Measurements from ENCODE around the gene RPN2.

The RPN2 gene

GRCh38 chr20:37243937-37244571 is 64.9 kb downstream of the RPN2 start:
- H3K4me3 ChIP-seq (ENCODE audit: low read length) = no peak overlapping the region
- no peak for TF ChIP-seq CTCF (IDR thresholded peaks at IDR 0.05; ENCODE audit: insufficient read depth, low read depth, low read length, missing control alignments)
- DNase-seq (ENCODE audit: low read depth) = no peak

GRCh38 chr20:37244572-37244957 is 65.4 kb downstream of the RPN2 start:
- no peak for TF ChIP-seq CTCF (IDR thresholded peaks at IDR 0.05; ENCODE audit: insufficient read depth, low read depth, low read length, missing control alignments)
- H3K4me3 ChIP-seq (ENCODE audit: low read length) = no peak overlapping the region
- DNase-seq (ENCODE audit: low read depth) = no peak

- TF ChIP-seq CTCF (IDR thresholded peaks at IDR 0.05; ENCODE audit: insufficient read depth, low read depth, low read length, missing control alignments) = no peak
- H3K4me3 ChIP-seq (ENCODE audit: low read length) = no peak overlapping the region
Observed at GRCh38 chr20:37245216-37246150, 66.4 kb downstream of the RPN2 start.

GRCh38 chr20:37246736-37247135 is 67.6 kb downstream of the RPN2 start:
- TF ChIP-seq CTCF (IDR thresholded peaks at IDR 0.05; ENCODE audit: insufficient read depth, low read depth, low read length, missing control alignments) = no peak
- no peak for DNase-seq (ENCODE audit: low read depth)
- no peak overlapping the region for H3K4me3 ChIP-seq (ENCODE audit: low read length)

More at GRCh38 chr20:37245216-37246150, 66.4 kb downstream of the RPN2 start:
- no peak for DNase-seq (ENCODE audit: low read depth)

- H3K4me3 ChIP-seq (ENCODE audit: low read length) = no peak overlapping the region
- no peak for DNase-seq (ENCODE audit: low read depth)
- TF ChIP-seq CTCF (IDR thresholded peaks at IDR 0.05; ENCODE audit: insufficient read depth, low read depth, low read length, missing control alignments) = no peak
Observed at GRCh38 chr20:37247547-37247946, 68.4 kb downstream of the RPN2 start.

GRCh38 chr20:37249304-37249703 is 70.2 kb downstream of the RPN2 start:
- TF ChIP-seq CTCF (IDR thresholded peaks at IDR 0.05; ENCODE audit: insufficient read depth, low read depth, low read length, missing control alignments) = no peak
- DNase-seq (ENCODE audit: low read depth) = no peak
- H3K4me3 ChIP-seq (ENCODE audit: low read length) = no peak overlapping the region
